ENCODE measurements around the gene HPN.
"Not testable (repeated sequence)": the region's sequence is repeated elsewhere in the genome, so short reads cannot be mapped to it uniquely, and the experiment has no call there.

HPN gene

GRCh38 chr19:35002037-35002535, 39.4 kb upstream of the HPN start:
- TF ChIP-seq JUND (IDR thresholded peaks at IDR 0.05; ENCODE audit: low read depth), result no peak
- DNase-seq (ENCODE audit: low read depth in 1 of 2, low spot score in 1 of 2), result no peak
- in situ Hi-C loops (cut with HindIII; ENCODE audit: low pct_unique_long_range_greater_than_20kb, low sequenced_read_pairs), result no loop called here

- TF ChIP-seq JUND (IDR thresholded peaks at IDR 0.05; ENCODE audit: low read depth), result no peak
- no peak for DNase-seq (ENCODE audit: low read depth in 1 of 2, low spot score in 1 of 2)
- in situ Hi-C loops (cut with HindIII; ENCODE audit: low pct_unique_long_range_greater_than_20kb, low sequenced_read_pairs), result no loop called here
Observed at GRCh38 chr19:35004517-35005255, 36.8 kb upstream of the HPN start.

- in situ Hi-C loops (cut with HindIII; ENCODE audit: low pct_unique_long_range_greater_than_20kb, low sequenced_read_pairs), result no loop called here
- no peak for DNase-seq (ENCODE audit: low read depth in 1 of 2, low spot score in 1 of 2)
- no peak for TF ChIP-seq JUND (IDR thresholded peaks at IDR 0.05; ENCODE audit: low read depth)
Observed at GRCh38 chr19:35005256-35005977, 36.1 kb upstream of the HPN start.

- DNase-seq (ENCODE audit: low read depth in 1 of 2, low spot score in 1 of 2); in situ Hi-C loops (cut with HindIII; ENCODE audit: low pct_unique_long_range_greater_than_20kb, low sequenced_read_pairs): not testable (repeated sequence)
Observed at GRCh38 chr19:35006007-35006341, 35.5 kb upstream of the HPN start.

GRCh38 chr19:35006342-35006998, 35.1 kb upstream of the HPN start:
- no peak for TF ChIP-seq JUND (IDR thresholded peaks at IDR 0.05; ENCODE audit: low read depth)
- no peak for DNase-seq (ENCODE audit: low read depth in 1 of 2, low spot score in 1 of 2)
- in situ Hi-C loops (cut with HindIII; ENCODE audit: low pct_unique_long_range_greater_than_20kb, low sequenced_read_pairs), result no loop called here

- no peak for DNase-seq (ENCODE audit: low read depth in 1 of 2, low spot score in 1 of 2)
- in situ Hi-C loops (cut with HindIII; ENCODE audit: low pct_unique_long_range_greater_than_20kb, low sequenced_read_pairs), result no loop called here
- no peak for TF ChIP-seq JUND (IDR thresholded peaks at IDR 0.05; ENCODE audit: low read depth)
Observed at GRCh38 chr19:35006999-35007365, 34.5 kb upstream of the HPN start.

- in situ Hi-C loops (cut with HindIII; ENCODE audit: low pct_unique_long_range_greater_than_20kb, low sequenced_read_pairs); DNase-seq (ENCODE audit: low read depth in 1 of 2, low spot score in 1 of 2): not testable (repeated sequence)
Observed at GRCh38 chr19:35007427-35007826, 34.1 kb upstream of the HPN start.

GRCh38 chr19:35008891-35009341, 32.6 kb upstream of the HPN start:
- DNase-seq (ENCODE audit: low read depth in 1 of 2, low spot score in 1 of 2), result no peak
- in situ Hi-C loops (cut with HindIII; ENCODE audit: low pct_unique_long_range_greater_than_20kb, low sequenced_read_pairs), result no loop called here
- no peak for TF ChIP-seq JUND (IDR thresholded peaks at IDR 0.05; ENCODE audit: low read depth)

- TF ChIP-seq JUND (IDR thresholded peaks at IDR 0.05; ENCODE audit: low read depth), result no peak
- DNase-seq (ENCODE audit: low read depth in 1 of 2, low spot score in 1 of 2), result no peak
- in situ Hi-C loops (cut with HindIII; ENCODE audit: low pct_unique_long_range_greater_than_20kb, low sequenced_read_pairs), result no loop called here
Observed at GRCh38 chr19:35009424-35010415, 31.8 kb upstream of the HPN start.

- in situ Hi-C loops (cut with HindIII; ENCODE audit: low pct_unique_long_range_greater_than_20kb, low sequenced_read_pairs), result no loop called here
- no peak for TF ChIP-seq JUND (IDR thresholded peaks at IDR 0.05; ENCODE audit: low read depth)
- no peak for DNase-seq (ENCODE audit: low read depth in 1 of 2, low spot score in 1 of 2)
Observed at GRCh38 chr19:35011091-35011689, 30.3 kb upstream of the HPN start.

- in situ Hi-C loops (cut with HindIII; ENCODE audit: low pct_unique_long_range_greater_than_20kb, low sequenced_read_pairs), result no loop called here
- TF ChIP-seq JUND (IDR thresholded peaks at IDR 0.05; ENCODE audit: low read depth), result no peak
Observed at GRCh38 chr19:35011737-35012682, 29.5 kb upstream of the HPN start.

More at GRCh38 chr19:35011737-35012682, 29.5 kb upstream of the HPN start:
- no peak for DNase-seq (ENCODE audit: low read depth in 1 of 2, low spot score in 1 of 2)
